GM12873 (cell line): ENCODE results near the gene SURF4.

Source experiments
- CTCF ChIP-seq: IDR thresholded peaks from 2 replicates; pipeline ENCODE4 v1.5.1; 2012; ENCODE audit warnings: low read depth, mild to moderate bottlenecking, moderate library complexity, low read length, control low read depth; ENCODE audit not compliant: insufficient read depth; ENCODE audit errors: missing control alignments

SURF4 gene

GRCh38 chr9:133385452-133385851 lies 9.6 kb upstream of the SURF4 start:
- no peak for TF ChIP-seq CTCF

GRCh38 chr9:133384736-133385321 lies 9.0 kb upstream of the SURF4 start:
- no peak for TF ChIP-seq CTCF

GRCh38 chr9:133383438-133383837 lies 7.6 kb upstream of the SURF4 start:
- no peak for TF ChIP-seq CTCF

GRCh38 chr9:133382507-133383141 lies 6.8 kb upstream of the SURF4 start:
- no peak for TF ChIP-seq CTCF

- TF ChIP-seq CTCF, result no peak
Measured at GRCh38 chr9:133380734-133381133, 4.9 kb upstream of the SURF4 start.

- TF ChIP-seq CTCF, result no peak
Measured at GRCh38 chr9:133379153-133380086, 3.6 kb upstream of the SURF4 start.

- no peak for TF ChIP-seq CTCF
Measured at GRCh38 chr9:133378408-133378962, 2.6 kb upstream of the SURF4 start.
